HepG2 (cell line): ENCODE data around the gene DOCK4. TPM values are rescaled to one million over a fixed set of nuclear protein-coding genes. Genes with fewer than 3 reads are reported as not detected.

ENCODE experiments used
- ATRX ChIP-seq: sonication (generic); formaldehyde crosslinking; IDR thresholded peaks from 2 replicates; pipeline ENCODE4 v1.4.0; 2020; ENCODE audit warnings: missing genetic modification reagents, borderline replicate concordance
- BCL6 ChIP-seq: IDR thresholded peaks from 2 replicates; pipeline ENCODE4 v1.6.1; 2016; ENCODE audit warnings: missing genetic modification reagents, missing compliant biosample characterization
- CEBPG ChIP-seq: IDR thresholded peaks from 2 replicates; pipeline ENCODE4 v1.6.1; 2016
- FOXP4 ChIP-seq: sonication (generic); formaldehyde crosslinking; IDR thresholded peaks from 2 replicates; pipeline ENCODE4 v1.4.0; 2020; ENCODE audit warnings: missing genetic modification reagents
- GABPA ChIP-seq, 2 experiments: IDR thresholded peaks; 2 replicates each; pipeline ENCODE4 v1.6.1; 2011 to 2016; ENCODE audit warnings: low read depth in 2 of 2, low read length in 1 of 2, missing biosample characterization in 1 of 2, missing genetic modification characterization in 1 of 2
- GFI1 ChIP-seq: sonication (generic); formaldehyde crosslinking; IDR thresholded peaks from 2 replicates; pipeline ENCODE4 v1.5.0; 2020; ENCODE audit warnings: missing genetic modification reagents, mild to moderate bottlenecking, borderline replicate concordance
- HDAC1 ChIP-seq: sonication (generic); formaldehyde crosslinking; IDR thresholded peaks from 2 replicates; pipeline ENCODE4 v1.5.1; 2020; ENCODE audit warnings: mild to moderate bottlenecking, missing genetic modification reagents
- HMGXB4 ChIP-seq, 2 experiments: sonication (generic) in 1 of 2; formaldehyde crosslinking in 1 of 2; IDR thresholded peaks; 2 replicates each; pipeline versions ENCODE4 v1.4.0 to v1.6.1; 2018 to 2020; ENCODE audit warnings: missing genetic modification reagents in 2 of 2, borderline replicate concordance in 1 of 2, low read depth in 1 of 2, mild to moderate bottlenecking in 1 of 2, missing biosample characterization in 1 of 2
- KMT2B ChIP-seq: IDR thresholded peaks from 2 replicates; pipeline ENCODE4 v1.6.1; 2016; ENCODE audit warnings: missing genetic modification reagents, missing compliant biosample characterization
- LCORL ChIP-seq, 2 experiments: fragments of 450-650 bp in 1 of 2; sonication (generic) in 1 of 2; formaldehyde crosslinking in 1 of 2; IDR thresholded peaks; 2 replicates each; pipeline versions ENCODE4 v1.5.0 to v1.6.1; 2017 to 2020; ENCODE audit warnings: antibody characterized with exemption in 1 of 2, missing genetic modification reagents in 1 of 2
- PPARG ChIP-seq: conservative IDR thresholded peaks from 2 replicates; pipeline ENCODE4 v1.6.1; 2016; ENCODE audit warnings: missing biosample characterization, missing genetic modification reagents
- RFXANK ChIP-seq: IDR thresholded peaks from 2 replicates; pipeline ENCODE4 v1.6.1; 2016
- RFXAP ChIP-seq: sonication (generic); formaldehyde crosslinking; IDR thresholded peaks from 2 replicates; pipeline ENCODE4 v1.4.0; 2020; ENCODE audit warnings: missing genetic modification reagents, borderline replicate concordance
- RXRB ChIP-seq: IDR thresholded peaks from 2 replicates; pipeline ENCODE4 v1.6.1; 2016; ENCODE audit warnings: borderline replicate concordance, missing genetic modification reagents, missing compliant biosample characterization
- SMC3 ChIP-seq: IDR thresholded peaks from 2 replicates; pipeline ENCODE4 v1.6.1; 2011; ENCODE audit warnings: low read length, improper control_type of control experiment
- SSRP1 ChIP-seq: IDR thresholded peaks from 2 replicates; pipeline ENCODE4 v1.6.1; 2016; ENCODE audit warnings: control low read depth
- THRA ChIP-seq: sonication (generic); formaldehyde crosslinking; IDR thresholded peaks from 2 replicates; pipeline ENCODE4 v1.4.0; 2020; ENCODE audit warnings: missing genetic modification reagents, borderline replicate concordance
- ZBTB46 ChIP-seq: sonication (generic); formaldehyde crosslinking; IDR thresholded peaks from 2 replicates; pipeline ENCODE4 v1.4.0; 2020; ENCODE audit warnings: mild to moderate bottlenecking, missing genetic modification reagents, borderline replicate concordance
- ZC3H13 ChIP-seq: sonication (generic); formaldehyde crosslinking; IDR thresholded peaks from 2 replicates; pipeline ENCODE4 v1.8.1; 2023; ENCODE audit warnings: mild to moderate bottlenecking, missing genetic modification reagents, moderate library complexity
- ZNF616 ChIP-seq: sonication (generic); formaldehyde crosslinking; IDR thresholded peaks from 2 replicates; pipeline ENCODE4 v1.5.0; 2020; ENCODE audit warnings: low read depth, mild to moderate bottlenecking, missing genetic modification reagents
- ZNF704 ChIP-seq: sonication (generic); formaldehyde crosslinking; IDR thresholded peaks from 2 replicates; pipeline ENCODE4 v1.8.1; 2023; ENCODE audit warnings: mild to moderate bottlenecking, inconsistent platforms, moderate library complexity, missing genetic modification reagents, borderline replicate concordance
- ZNF761 ChIP-seq: sonication (generic); formaldehyde crosslinking; conservative IDR thresholded peaks from 2 replicates; pipeline ENCODE4 v1.4.0; 2020; ENCODE audit warnings: mild to moderate bottlenecking, missing genetic modification reagents
- polyA plus RNA-seq, 8 experiments: library from polyadenylated mRNA; depleted of rRNA in 3 of 8; stranded (reverse) in 7 of 8; unstranded in 1 of 8; fragments of >200 nt; fragmentation: Illumina TruSeq in 4 of 8; extraction: Trizol in 4 of 8; gene quantifications; 2 replicates each; pipeline versions ENCODE4 v1.2.1 to v1.2.3, GENCODE V29; 2011 to 2016; ENCODE audit warnings: low read depth in 4 of 8, missing spikeins in 1 of 8, mixed read lengths in 1 of 8; ENCODE audit not compliant: insufficient read depth in 1 of 8
- total RNA-seq, 5 experiments: library from RNA; depleted of rRNA; stranded (reverse); fragments of >200 nt; fragmentation: Illumina TruSeq; extraction: Trizol; gene quantifications; 2 replicates each; pipeline ENCODE4 v1.2.3, GENCODE V29; 2016; ENCODE audit warnings: low read depth in 1 of 5

DOCK4 gene
- total and polyA plus RNA-seq, 2 of the 13 experiments (the other 11 are each of a cell fraction or from before 2014, with no cell fraction given), result 13.5 to 17.4 TPM

GRCh38 chr7:112211348-112211907 lies 5.2 kb upstream of the DOCK4 start (continued):
- TF ChIP-seq PPARG (CRISPR knock-in tag) (peak; percentile 68), ATRX (CRISPR knock-in tag) (no peak), SSRP1 (0 out of 2 replicates have a peak, but pooled peaks have one; percentile 67), SMC3 (peak; percentile 29), ZNF704 (CRISPR knock-in tag) (no peak), FOXP4 (peak; percentile 92), HMGXB4 (CRISPR knock-in tag; IDR thresholded peaks at IDR 0.05; ENCODE audit: borderline replicate concordance in 1 of 2, low read depth in 1 of 2) (peak in 1 of 2 experiments; percentile 43; a peak in 1 of 4 replicates), KMT2B (CRISPR knock-in tag) (peak; percentile 57; the same call in 1 of the 2 replicates), ZNF761 (CRISPR knock-in tag) (0 out of 2 replicates have a peak, but pooled peaks have one; percentile 33), BCL6 (CRISPR knock-in tag) (peak; percentile 75), RFXANK (CRISPR knock-in tag) (peak; percentile 81; the same call in 1 of the 2 replicates), ZBTB46 (no peak), HDAC1 (CRISPR knock-in tag) (peak; percentile 66; the same call in 1 of the 2 replicates), ZC3H13 (CRISPR knock-in tag) (no peak), GFI1 (CRISPR knock-in tag) (peak; percentile 52; the same call in 1 of the 2 replicates), CEBPG (CRISPR knock-in tag) (peak; percentile 94), RXRB (peak; percentile 87), RFXAP (CRISPR knock-in tag) (no peak), ZNF616 (CRISPR knock-in tag) (no peak), LCORL (IDR thresholded peaks at IDR 0.05) (no peak), LCORL (CRISPR knock-in tag; IDR thresholded peaks at IDR 0.05) (peak; percentile 60), THRA (peak; percentile 71; the same call in 1 of the 2 replicates), GABPA (IDR thresholded peaks at IDR 0.05; ENCODE audit: low read depth, low read length) (no peak), GABPA (CRISPR knock-in tag; IDR thresholded peaks at IDR 0.05; ENCODE audit: low read depth) (peak; percentile 29; the same call in 1 of the 2 replicates)
